ENCODE data around the gene ATP2C2. TPM values are rescaled to one million over a fixed set of nuclear protein-coding genes. Genes with fewer than 3 reads are reported as not detected.

The ATP2C2 gene
- total RNA-seq, 1 experiment from 2014 or later = 20.3 TPM

GRCh38 chr16:84478172-84478947 is 110.0 kb downstream of the ATP2C2 start:
- intact Hi-C loops (cut with micrococcal nuclease) = no loop called here
- Histone ChIP-seq H3K4me3 (replicated peaks in 1 of 2; ENCODE audit: low read depth in 1 of 2, low read length in 2 of 2) (no peak overlapping the region), H3K79me2 (ENCODE audit: insufficient read depth, low read length) (no peaks in the 10 kb centered on the region), H3K27ac (ENCODE audit: low read depth, low read length) (no peak overlapping the region), H3K4me2 (ENCODE audit: low read length) (peak overlapping the region; percentile 5; the same call in 1 of the 2 replicates), H2AFZ (ENCODE audit: low read depth, low read length, poor library complexity, severe bottlenecking) (no peak overlapping the region), H3K9ac (ENCODE audit: low read length) (no peak overlapping the region), H3K27me3 (ENCODE audit: insufficient read depth, low read length) (no peaks in the 10 kb centered on the region), H3K9me2 (ENCODE audit: insufficient read depth) (no peaks in the 10 kb centered on the region), H3K36me3 (ENCODE audit: control insufficient read depth in 1 of 2, insufficient read depth in 2 of 2, low read length in 2 of 2) (peaks cover 16 to 20% of the 10 kb centered on the region in 2 experiments; a peak in 2 of 4 replicates), H4K20me1 (ENCODE audit: insufficient read depth) (no peaks in the 10 kb centered on the region), H3K9me3 (ENCODE audit: control insufficient read depth in 1 of 2, insufficient read depth in 1 of 2, low read depth in 1 of 2, low read length in 2 of 2) (no peaks in the 10 kb centered on the region), H3K4me1 (ENCODE audit: control insufficient read depth in 1 of 2, insufficient read depth in 2 of 2, low read length in 2 of 2) (peaks cover 0 to 9% of the 10 kb centered on the region in 2 experiments; a peak in 2 of 4 replicates)
- DNase-seq (ENCODE audit: low read depth, low spot score) = no peak
- TF ChIP-seq MAX (IDR thresholded peaks at IDR 0.05) (no peak), SP1 (IDR thresholded peaks at IDR 0.05; ENCODE audit: low read depth) (no peak), POLR2AphosphoS5 (IDR thresholded peaks at IDR 0.05; ENCODE audit: low read depth, low read length) (0 out of 2 replicates have a peak, but pooled peaks have one; percentile 21), SRF (IDR thresholded peaks at IDR 0.05; ENCODE audit: low read depth) (no peak), JUND (IDR thresholded peaks at IDR 0.05) (no peak), RAD21 (IDR thresholded peaks at IDR 0.05; ENCODE audit: low read depth) (no peak)
- ATAC-seq = peak; percentile 61
- ChIA-PET RAD21 (ENCODE audit: low non-redundant PET in 1 of 2, low total read pairs in 2 of 2, uncharacterized antibody in 2 of 2, unreplicated experiment in 2 of 2) (no interaction called here), CTCF (interaction anchor here (0.7 to 1.8 kb wide), 4 partner anchors 27 to 291 kb away, joined by 3 to 6 read pairs (median 4); no protein-coding TSS in a partner anchor), POLR2A (no interaction called here)
- BruUV-seq (replicated peaks) = TSS peak; percentile 20

GRCh38 chr16:84479716-84480450 is 111.5 kb downstream of the ATP2C2 start:
- no peak overlapping the region for H3K9ac ChIP-seq (ENCODE audit: low read length)
- no peak overlapping the region for H2AFZ ChIP-seq (ENCODE audit: low read depth, low read length, poor library complexity, severe bottlenecking)
- no peaks in the 10 kb centered on the region for H3K27me3 ChIP-seq (ENCODE audit: insufficient read depth, low read length)
- BruUV-seq (replicated peaks) = no TSS peak
- POLR2A ChIA-PET = no interaction called here
- ATAC-seq = no peak
- CTCF ChIA-PET = no interaction called here
- RAD21 ChIA-PET (ENCODE audit: low non-redundant PET in 1 of 2, low total read pairs in 2 of 2, uncharacterized antibody in 2 of 2, unreplicated experiment in 2 of 2) = no interaction called here
- H3K4me3 ChIP-seq (replicated peaks in 1 of 2; ENCODE audit: low read depth in 1 of 2, low read length in 2 of 2) = no peak overlapping the region
- no peaks in the 10 kb centered on the region for H4K20me1 ChIP-seq (ENCODE audit: insufficient read depth)
- no peak overlapping the region for H3K4me2 ChIP-seq (ENCODE audit: low read length)
- no peak overlapping the region for H3K27ac ChIP-seq (ENCODE audit: low read depth, low read length)
- H3K79me2 ChIP-seq (ENCODE audit: insufficient read depth, low read length) = no peaks in the 10 kb centered on the region
- no peak for DNase-seq (ENCODE audit: low read depth, low spot score)
- no peaks in the 10 kb centered on the region for H3K9me2 ChIP-seq (ENCODE audit: insufficient read depth)
- peaks cover 0 to 9% of the 10 kb centered on the region in 2 experiments; a peak in 2 of 4 replicates for H3K4me1 ChIP-seq (ENCODE audit: control insufficient read depth in 1 of 2, insufficient read depth in 2 of 2, low read length in 2 of 2)
- H3K36me3 ChIP-seq (ENCODE audit: control insufficient read depth in 1 of 2, insufficient read depth in 2 of 2, low read length in 2 of 2) = peaks cover 23 to 28% of the 10 kb centered on the region in 2 experiments; a peak in 2 of 4 replicates
- intact Hi-C loops (cut with micrococcal nuclease) = loop anchor here (10.0 kb wide), 1 partner anchor 295 kb away; the partner anchor contains the start of gene TAF1C
- no peaks in the 10 kb centered on the region for H3K9me3 ChIP-seq (ENCODE audit: control insufficient read depth in 1 of 2, insufficient read depth in 1 of 2, low read depth in 1 of 2, low read length in 2 of 2)
- TF ChIP-seq JUND (IDR thresholded peaks at IDR 0.05) = no peak
- no peak for TF ChIP-seq CTCF (IDR thresholded peaks at IDR 0.05 in 2 of 3, conservative IDR thresholded peaks at IDR 0.05 in 1 of 3; ENCODE audit: borderline replicate concordance in 1 of 3, insufficient read depth in 1 of 3, low read depth in 2 of 3, low read length in 2 of 3)
- TF ChIP-seq ZFX (IDR thresholded peaks at IDR 0.05) = no peak
- no peak for TF ChIP-seq EZH2phosphoT487 (IDR thresholded peaks at IDR 0.05; ENCODE audit: borderline replicate concordance)
- TF ChIP-seq CBX3 (IDR thresholded peaks at IDR 0.05; ENCODE audit: low read depth) = no peak
- TF ChIP-seq EGR1 (IDR thresholded peaks at IDR 0.05; ENCODE audit: low read depth) = no peak
- no peak for TF ChIP-seq MAX (IDR thresholded peaks at IDR 0.05)
- TF ChIP-seq ZBTB33 (IDR thresholded peaks at IDR 0.05; ENCODE audit: extremely low read depth, insufficient replicate concordance, low read length) = no peak
- TF ChIP-seq SRF (IDR thresholded peaks at IDR 0.05; ENCODE audit: low read depth) = no peak
- no peak for TF ChIP-seq ELF1 (IDR thresholded peaks at IDR 0.05; ENCODE audit: borderline replicate concordance, low read depth)
- no peak for TF ChIP-seq SIN3A (IDR thresholded peaks at IDR 0.05; ENCODE audit: low read depth)

All from HCT116 (cell line).